GM10248 (cell line): ENCODE results near the gene KLHL29.

ENCODE experiments used
- CTCF ChIA-PET: fragments of 300-600 bp; sonication (Branson Sonifier 250); formaldehyde crosslinking; extraction: SDS; loops from one replicate; lab custom pipeline; 2021; ENCODE audit warnings: antibody characterized with exemption; lab: Yijun Ruan, JAX
- POLR2A ChIA-PET: fragments of 350-650 bp; sonication (Branson Sonifier 250); formaldehyde crosslinking; extraction: SDS; loops from one replicate; lab custom pipeline; 2020; ENCODE audit warnings: antibody characterized with exemption; lab: Yijun Ruan, JAX
- DNase-seq: peaks from one replicate; pipeline ENCODE4 v3.0.0; 2012; ENCODE audit errors: extremely low spot score
- TF ChIP-seq, protein P1 (sequence below): IDR thresholded peaks from 2 replicates; pipeline ENCODE4 v1.5.1; 2012; ENCODE audit warnings: mild to moderate bottlenecking, low read depth; ENCODE audit errors: extremely low read depth, missing control alignments, control extremely low read depth

The KLHL29 gene

GRCh38 chr2:23531280-23531679 lies 146.3 kb downstream of the KLHL29 start:
- DNase-seq: no peak
- CTCF ChIA-PET: interaction anchor here (1.1 kb wide), 1 partner anchor 11 kb away, joined by 3 read pairs; no protein-coding TSS in a partner anchor
- POLR2A ChIA-PET: no interaction called here
- TF ChIP-seq, protein P1, sequence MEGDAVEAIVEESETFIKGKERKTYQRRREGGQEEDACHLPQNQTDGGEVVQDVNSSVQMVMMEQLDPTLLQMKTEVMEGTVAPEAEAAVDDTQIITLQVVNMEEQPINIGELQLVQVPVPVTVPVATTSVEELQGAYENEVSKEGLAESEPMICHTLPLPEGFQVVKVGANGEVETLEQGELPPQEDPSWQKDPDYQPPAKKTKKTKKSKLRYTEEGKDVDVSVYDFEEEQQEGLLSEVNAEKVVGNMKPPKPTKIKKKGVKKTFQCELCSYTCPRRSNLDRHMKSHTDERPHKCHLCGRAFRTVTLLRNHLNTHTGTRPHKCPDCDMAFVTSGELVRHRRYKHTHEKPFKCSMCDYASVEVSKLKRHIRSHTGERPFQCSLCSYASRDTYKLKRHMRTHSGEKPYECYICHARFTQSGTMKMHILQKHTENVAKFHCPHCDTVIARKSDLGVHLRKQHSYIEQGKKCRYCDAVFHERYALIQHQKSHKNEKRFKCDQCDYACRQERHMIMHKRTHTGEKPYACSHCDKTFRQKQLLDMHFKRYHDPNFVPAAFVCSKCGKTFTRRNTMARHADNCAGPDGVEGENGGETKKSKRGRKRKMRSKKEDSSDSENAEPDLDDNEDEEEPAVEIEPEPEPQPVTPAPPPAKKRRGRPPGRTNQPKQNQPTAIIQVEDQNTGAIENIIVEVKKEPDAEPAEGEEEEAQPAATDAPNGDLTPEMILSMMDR: no peak

- ChIA-PET CTCF (interaction anchor here (1.1 to 3.5 kb wide), 2 partner anchors 10 kb away, joined by 3 to 13 read pairs; no protein-coding TSS in a partner anchor), POLR2A (no interaction called here)
- TF ChIP-seq, protein P1: no peak
Observed at GRCh38 chr2:23531881-23532280, 146.9 kb downstream of the KLHL29 start.

DNA sequence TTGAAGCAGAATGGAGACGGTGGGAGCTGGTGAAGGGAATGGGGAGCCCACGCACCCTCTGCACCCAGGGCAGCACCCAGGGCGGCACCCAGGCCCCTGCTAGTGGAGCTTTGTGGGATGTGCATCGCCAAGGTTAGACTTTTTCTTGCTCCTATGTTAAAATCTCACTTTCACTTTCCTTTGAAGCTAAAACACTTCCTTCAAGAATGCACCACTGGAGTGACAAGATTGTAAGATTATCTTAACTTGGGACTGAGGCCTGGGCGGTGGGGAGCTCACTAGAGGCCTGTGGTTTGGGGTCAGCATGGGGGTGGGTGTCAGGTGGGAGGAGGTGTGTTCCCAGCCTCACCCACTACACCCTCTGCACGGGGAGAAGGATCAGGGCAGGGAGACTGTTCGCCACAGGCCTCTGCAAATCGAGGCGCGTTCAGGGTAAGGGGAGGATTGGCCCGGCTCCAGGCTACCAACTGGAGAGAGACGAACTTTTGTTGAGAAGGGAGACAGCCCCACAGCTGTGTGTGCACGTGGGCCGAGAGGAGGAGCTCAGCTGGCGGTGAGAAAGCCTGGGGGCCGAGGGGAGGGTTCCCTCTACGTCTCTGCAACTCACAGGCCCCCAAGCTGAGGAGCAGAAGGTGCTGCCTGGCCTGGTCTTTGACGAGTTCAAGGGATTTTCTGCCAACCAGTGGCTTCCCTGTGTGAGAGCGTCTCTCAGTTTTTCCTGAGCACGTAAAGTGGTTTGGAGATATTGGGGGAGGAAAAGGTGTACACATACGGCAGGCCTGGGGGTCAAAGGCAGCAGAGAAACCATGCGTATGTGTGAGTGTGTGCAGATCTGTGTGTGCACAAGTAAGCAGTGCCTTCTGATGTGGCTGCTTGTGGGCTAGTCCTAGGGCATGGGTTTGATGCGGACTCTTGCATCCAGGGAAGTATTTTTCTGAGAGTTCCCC lies 147.7 kb downstream of the KLHL29 start:
- TF ChIP-seq, protein P1: no peak
- CTCF ChIA-PET: interaction anchor here (3.5 kb wide), 1 partner anchor 10 kb away, joined by 13 read pairs; no protein-coding TSS in a partner anchor
- POLR2A ChIA-PET: no interaction called here
- peak; percentile 62 for DNase-seq

More at GRCh38 chr2:23531881-23532280, 146.9 kb downstream of the KLHL29 start:
- no peak for DNase-seq

DNA sequence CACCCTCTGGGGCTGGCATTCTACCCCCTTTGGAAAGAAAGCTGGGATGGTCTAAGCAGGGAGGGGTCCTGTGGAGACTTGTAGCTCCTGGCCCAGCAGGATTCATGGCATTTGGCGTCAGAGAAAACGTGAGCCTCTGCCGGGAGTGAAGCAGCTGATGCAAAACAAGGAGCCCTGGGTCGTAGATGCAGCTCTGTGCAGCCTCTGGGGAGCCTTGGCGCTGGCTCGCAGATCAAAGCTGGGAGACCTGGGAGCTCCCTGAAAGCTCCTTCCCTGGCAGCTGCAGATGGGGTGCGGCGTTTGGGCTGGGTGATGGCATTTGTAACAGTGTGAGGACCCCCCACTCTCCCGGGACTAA lies 148.3 kb downstream of the KLHL29 start:
- no peak for DNase-seq
- ChIA-PET CTCF (interaction anchor here (3.5 kb wide), 1 partner anchor 11 kb away, joined by 13 read pairs; no protein-coding TSS in a partner anchor), POLR2A (no interaction called here)
- TF ChIP-seq, protein P1: no peak

DNA sequence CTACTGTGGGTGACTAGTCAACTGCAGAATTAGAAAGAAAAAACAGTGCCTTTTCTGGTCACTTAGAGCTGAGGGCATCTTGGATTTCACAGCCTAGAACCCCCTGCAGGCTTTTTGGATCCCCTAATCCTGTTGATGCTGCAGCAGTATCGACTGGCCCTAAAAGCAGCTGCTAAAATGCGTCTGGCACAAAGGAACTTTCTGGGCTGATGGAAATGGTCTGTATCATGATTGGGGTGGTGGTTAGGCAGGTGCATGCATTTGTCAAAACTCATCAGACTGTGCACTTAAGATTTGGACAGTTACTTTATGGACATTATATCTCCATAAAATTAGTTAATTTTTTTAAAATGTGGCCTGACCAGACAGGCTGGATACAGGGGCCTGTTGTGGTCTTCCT lies 149.8 kb downstream of the KLHL29 start:
- no peak for DNase-seq
- TF ChIP-seq, protein P1: no peak
- ChIA-PET POLR2A (no interaction called here), CTCF (interaction anchor here (3.5 kb wide), 1 partner anchor 12 kb away, joined by 13 read pairs; no protein-coding TSS in a partner anchor)

GRCh38 chr2:23536326-23536725 lies 151.3 kb downstream of the KLHL29 start:
- CTCF ChIA-PET: no interaction called here
- no peak for DNase-seq
- POLR2A ChIA-PET: no interaction called here
- TF ChIP-seq, protein P1: no peak
